ENCODE data around the gene PLEKHJ1.
"Not testable (repeated sequence)": the region's sequence is repeated elsewhere in the genome, so short reads cannot be mapped to it uniquely, and the experiment has no call there.

Gene PLEKHJ1, protein sequence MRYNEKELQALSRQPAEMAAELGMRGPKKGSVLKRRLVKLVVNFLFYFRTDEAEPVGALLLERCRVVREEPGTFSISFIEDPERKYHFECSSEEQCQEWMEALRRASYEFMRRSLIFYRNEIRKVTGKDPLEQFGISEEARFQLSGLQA

DNA sequence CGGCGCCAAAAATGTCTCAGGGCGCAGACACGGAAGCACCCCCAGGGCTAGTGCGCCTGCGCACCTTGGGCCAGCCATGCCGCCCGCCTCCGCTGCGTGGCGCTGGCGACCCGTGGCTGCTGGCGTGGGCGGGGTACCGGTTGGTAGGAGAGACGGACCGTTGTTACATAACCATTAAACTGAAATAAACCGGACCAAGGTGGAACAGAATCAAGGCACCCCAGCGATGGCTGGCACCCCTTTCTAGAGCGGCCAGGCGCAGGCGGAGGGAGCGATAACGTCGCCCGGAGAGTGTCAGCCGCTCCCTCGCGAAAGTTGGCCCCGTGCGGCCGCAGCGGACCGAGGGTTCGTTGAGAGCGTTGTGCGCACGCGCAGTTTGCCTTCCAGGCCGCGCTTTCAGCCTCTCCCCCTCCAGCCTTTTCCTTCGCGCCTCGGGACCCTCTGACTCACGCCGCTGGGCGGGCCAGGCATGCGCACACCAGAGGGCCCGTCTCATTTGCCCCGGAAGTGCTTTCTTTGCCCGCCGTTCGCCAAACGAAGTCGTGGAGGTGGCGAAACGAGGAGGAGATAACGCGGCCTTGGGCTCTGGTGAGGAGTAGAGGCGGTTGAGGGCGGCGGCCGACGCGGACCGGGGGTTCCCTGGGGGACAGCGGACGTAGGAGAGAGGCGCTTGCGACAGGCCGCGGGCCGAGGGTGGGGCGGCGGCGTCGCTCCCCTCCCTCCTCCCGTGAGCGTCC is at the start of gene PLEKHJ1, which contains the start of gene SF3A2:
Gene PLEKHJ1 (minus strand): TSS at position 16 of the 737 bp plus-strand sequence. CDS start 81 bp downstream, outside the sequence.
Gene SF3A2 (plus strand): TSS at position 511 of the 737 bp plus-strand sequence. CDS start 6,595 bp downstream, outside the sequence.
- in situ Hi-C loops (cut with MboI; ENCODE audit: low sequenced_read_pairs): no loop called here

DNA sequence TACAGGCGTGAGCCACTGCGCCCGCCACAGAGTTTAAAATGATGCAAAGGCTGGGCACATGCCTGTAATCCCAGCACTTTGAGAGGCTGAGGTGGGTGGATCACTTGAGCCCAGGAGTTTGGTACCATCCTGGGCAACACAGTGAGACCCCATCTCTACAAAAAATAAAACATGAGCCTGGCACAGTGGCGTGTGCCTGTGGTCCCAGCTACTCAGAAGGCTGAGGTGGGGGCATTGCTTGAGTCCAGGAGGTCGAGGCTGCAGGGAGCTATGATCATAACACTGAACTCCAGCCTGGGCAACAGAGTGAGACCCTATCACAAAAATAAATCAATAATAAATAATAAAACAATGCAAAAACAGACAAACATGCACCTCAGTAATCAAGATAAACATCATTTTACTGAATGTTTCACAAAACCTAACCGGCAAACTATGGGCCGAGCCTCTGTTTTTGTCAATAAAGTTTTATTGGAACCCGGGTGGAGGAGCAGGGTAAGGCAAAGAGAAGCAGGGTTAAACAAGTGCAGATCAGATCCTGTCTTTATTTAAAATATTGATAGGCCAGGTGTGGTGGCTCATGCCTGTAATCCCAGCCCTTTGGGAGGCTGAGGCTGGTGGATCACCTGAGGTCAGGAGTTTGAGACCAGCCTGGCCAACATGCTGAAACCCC is 47.8 kb upstream of the PLEKHJ1 start:
- in situ Hi-C loops (cut with MboI; ENCODE audit: low sequenced_read_pairs): no loop called here

DNA sequence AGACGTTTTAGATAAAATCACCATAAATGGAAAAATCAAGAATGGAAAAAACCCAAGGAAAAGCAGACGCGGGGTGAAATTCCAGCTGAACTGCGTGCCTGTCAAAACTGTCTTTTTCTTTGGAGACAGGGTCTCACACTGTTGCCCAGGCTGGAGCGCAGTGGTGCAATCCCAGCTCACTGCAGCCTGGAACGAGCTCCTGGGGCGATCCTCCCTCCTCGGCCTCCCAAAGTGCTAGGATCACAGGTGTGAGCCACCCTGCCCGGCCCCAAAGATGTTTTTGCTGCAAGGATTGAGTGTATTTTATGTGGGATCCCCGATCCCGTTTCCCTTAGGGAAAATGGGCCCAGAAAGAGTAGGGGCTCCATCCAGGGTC is 46.7 kb upstream of the PLEKHJ1 start:
- in situ Hi-C loops (cut with MboI; ENCODE audit: low sequenced_read_pairs): no loop called here

DNA sequence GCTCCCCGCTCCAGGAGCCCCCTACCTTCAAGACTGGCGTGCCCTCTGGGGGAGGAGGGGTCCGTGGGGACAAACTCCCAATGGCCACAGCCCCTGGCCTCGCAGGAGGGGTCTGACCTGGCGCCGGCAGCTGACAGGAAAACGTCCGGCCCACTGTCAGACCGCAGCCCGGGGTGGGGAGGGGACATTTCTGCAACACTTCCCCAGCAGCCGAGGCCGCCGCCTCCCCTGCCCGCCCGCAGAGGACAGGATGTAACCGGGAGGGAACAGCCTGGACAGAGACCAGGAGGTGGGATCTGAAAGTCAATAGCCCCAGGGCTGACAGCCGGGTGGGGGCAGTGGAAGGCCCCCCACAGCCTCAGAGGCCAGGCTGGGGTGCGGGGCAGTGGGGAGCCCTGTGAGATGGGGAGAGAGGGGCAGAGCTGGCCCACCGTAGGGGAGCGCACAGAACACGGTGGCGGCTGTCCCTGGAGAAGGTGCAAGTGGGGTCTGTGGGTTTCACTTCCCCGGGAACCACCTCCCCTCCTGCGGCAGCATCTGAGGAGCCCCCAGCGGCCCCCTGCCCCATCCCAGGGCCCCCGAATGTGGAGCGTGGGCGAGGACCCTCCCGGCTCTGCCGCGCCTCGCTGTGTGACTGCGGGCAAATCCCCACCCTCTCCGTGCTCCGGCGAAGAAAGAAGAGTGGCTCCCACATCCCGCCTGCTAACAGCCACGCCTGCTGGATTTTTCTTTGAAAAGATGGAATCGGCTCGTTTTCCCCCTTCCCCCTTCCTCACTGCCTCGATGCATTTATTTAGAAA is 46.1 kb upstream of the PLEKHJ1 start, which contains the start of gene PEAK3:
Gene PEAK3 (minus strand): TSS at position 114 of the 800 bp plus-strand sequence. CDS start 1,244 bp downstream, outside the sequence.
- in situ Hi-C loops (cut with MboI; ENCODE audit: low sequenced_read_pairs): no loop called here

DNA sequence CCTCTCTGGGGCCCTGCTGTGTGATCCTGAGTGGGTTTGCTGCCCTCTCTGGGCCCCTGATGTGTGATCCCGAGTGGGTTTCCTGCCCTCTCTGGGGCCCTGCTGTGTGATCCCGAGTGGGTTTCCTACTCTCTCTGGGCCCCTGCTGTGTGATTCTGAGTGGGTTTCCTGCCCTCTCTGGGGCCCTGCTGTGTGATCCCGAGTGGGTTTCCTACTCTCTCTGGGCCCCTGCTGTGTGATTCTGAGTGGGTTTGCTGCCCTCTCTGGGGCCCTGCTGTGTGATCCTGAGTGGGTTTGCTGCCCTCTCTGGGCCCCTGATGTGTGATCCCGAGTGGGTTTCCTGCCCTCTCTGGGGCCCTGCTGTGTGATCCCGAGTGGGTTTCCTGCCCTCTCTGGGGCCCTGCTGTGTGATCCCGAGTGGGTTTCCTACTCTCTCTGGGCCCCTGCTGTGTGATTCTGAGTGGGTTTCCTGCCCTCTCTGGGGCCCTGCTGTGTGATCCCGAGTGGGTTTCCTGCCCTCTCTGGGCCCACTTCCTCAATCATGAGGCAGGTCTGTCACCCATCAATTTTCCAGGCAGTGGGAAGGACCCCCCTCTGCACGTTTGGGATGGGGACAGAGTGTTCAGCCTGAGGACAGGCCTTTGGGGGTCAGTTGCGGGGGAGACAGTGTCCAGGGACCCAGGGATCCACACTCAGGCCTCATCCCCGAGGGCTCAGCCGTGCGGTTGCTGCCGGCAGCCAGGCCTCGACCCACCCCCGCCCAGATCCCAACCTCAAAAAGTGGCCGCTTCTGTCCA is 45.3 kb upstream of the PLEKHJ1 start:
- in situ Hi-C loops (cut with MboI; ENCODE audit: low sequenced_read_pairs): not testable (repeated sequence)

DNA sequence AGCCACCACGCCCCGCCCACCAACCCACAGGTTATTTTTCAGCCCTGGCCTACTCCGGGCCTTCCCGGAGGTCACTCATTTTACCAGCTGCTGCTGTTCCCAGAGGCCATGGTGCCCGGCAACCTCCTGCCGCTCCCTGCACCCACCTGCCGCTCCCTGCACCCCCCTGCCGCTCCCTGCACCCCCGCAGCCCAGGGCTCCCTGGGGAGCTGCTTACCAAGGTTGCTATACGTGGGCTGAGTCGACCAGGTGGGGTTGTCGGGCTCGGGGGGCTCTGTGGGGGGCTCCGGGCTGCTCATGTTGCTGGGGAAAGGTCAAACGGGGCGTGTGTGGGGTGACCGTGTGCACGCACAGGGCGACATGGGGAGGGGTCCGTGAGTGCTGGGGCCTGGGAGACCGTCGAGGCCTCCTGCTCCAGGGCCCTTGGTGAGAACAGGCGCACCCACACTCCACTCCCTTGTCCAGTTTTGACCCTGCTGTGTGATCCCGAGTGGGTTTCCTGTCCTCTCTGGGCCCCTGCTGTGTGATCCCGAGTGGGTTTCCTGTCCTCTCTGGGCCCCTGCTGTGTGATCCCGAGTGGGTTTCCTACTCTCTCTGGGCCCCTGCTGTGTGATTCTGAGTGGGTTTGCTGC is 44.6 kb upstream of the PLEKHJ1 start:
- in situ Hi-C loops (cut with MboI; ENCODE audit: low sequenced_read_pairs): no loop called here

DNA sequence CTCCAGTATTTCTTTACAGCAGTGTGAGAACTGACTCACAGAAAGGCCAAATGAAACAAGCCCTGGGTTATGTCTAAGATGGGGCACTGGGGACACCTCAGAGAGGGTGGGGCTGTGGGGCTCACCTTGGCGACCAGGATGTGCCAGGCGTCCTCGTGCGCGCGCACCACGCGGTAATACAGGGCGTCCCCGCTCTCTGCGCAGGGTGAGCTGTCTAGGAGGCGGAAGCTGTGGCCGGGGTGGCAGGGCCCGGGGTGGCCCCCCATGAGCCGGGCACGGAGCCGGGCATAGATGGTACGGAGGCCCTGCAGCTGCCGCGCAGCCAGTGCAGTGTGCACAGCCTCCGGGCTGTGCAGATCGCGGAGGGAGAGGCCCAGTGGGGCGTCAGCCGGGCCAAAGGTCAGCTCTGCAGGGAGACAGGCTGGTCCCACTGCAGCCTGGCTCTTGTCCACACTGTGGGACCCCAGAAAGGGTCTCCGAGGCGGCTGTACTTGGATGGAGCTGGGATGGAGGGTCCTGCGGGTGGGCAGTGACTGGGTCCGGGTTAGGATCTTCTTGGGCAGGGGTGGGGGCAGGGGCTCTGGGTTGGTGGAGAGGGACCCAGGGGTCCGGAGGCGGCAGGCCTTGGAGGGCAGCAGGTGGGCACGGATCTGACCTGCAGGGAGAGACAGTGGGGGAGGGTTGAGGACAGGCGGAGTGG is 42.5 kb upstream of the PLEKHJ1 start:
- in situ Hi-C loops (cut with MboI; ENCODE audit: low sequenced_read_pairs): no loop called here

DNA sequence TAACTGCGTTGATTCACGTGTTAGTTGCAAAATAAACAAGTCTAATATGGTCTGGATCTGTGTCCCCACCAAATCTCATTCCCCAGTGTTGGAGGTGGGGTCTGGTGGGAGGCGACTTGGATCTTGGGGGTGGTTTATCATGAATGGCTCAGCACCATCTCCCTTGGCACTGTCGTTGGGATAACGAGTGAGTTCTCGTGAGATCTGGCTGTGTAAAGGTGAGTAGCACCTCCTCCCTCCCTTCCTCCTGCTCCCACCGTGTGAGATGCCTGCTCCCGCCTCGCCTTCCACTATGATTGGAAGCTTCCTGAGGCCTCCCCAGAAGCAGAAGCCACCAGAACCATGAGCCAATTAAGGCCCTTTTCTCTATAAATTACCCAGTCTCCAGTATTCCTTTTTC is 41.0 kb upstream of the PLEKHJ1 start:
- in situ Hi-C loops (cut with MboI; ENCODE audit: low sequenced_read_pairs): no loop called here

DNA sequence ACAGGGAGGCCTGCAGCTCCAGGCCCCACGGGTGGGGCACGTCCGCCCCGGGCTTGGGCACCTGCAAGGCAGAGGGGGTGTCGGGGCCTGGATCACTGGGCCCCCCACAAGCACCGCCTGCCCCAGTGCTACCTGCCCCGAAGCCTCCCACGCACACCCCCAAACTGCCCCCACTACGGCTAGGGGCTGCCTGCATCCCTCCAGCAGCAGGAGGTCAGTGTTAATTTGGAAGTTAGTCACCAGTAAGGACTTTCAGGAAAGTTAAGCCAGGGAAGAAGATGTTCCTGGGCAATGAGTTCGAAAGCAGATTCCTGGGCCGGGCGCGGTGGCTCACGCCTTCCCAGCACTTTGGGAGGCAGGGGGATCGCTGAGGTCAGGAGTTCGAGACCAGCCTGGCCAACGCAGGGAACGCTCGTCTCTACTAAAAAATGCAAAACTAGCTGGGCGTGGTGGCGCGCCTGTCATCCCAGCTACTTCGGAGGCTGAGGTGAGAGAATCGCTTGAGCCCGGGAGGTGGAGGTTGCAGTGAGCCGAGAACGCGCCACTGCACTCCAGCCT is 40.4 kb upstream of the PLEKHJ1 start:
- in situ Hi-C loops (cut with MboI; ENCODE audit: low sequenced_read_pairs): no loop called here

DNA sequence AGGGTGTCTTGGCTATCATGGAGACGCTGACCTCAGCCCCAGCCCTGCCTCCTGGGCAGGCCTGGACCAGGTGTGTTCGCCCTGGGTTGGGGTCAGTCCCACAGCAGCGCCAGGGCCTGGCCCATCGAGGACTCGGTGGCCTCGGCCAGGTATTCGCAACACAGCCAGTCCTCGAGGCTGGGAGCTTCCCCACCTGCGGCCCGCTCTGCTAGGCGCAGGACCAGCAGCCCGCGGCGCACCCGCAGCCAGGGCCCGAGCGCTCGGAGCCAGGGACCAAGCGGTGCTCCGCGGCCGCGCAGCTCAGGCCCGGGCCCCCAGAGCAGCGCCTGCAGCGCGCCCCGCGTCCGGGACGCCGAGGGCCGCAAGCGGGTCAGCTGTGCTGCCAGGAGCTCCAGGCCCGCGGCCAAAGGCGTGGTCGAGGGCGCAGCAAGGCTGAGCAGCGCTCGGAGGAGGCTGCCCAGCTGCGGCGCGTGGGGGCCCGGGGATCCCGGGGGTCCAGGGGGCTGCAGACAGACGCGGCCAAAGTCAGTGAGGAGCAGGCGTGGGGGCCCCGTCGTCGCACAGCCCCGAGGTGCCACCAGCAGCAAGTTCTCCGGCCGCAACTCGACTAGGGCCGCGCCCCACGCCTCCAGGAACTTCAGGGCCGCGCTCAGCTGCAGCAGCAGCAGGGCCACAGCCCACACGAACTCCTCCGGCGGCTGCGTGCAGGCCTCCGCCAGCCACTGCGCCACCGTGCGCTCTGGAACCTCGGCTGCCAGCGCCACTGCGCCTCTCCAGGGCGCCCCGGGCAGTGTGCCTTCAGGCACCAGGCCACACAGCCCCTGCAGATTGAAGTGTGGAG is 39.7 kb upstream of the PLEKHJ1 start:
- in situ Hi-C loops (cut with MboI; ENCODE audit: low sequenced_read_pairs): no loop called here

DNA sequence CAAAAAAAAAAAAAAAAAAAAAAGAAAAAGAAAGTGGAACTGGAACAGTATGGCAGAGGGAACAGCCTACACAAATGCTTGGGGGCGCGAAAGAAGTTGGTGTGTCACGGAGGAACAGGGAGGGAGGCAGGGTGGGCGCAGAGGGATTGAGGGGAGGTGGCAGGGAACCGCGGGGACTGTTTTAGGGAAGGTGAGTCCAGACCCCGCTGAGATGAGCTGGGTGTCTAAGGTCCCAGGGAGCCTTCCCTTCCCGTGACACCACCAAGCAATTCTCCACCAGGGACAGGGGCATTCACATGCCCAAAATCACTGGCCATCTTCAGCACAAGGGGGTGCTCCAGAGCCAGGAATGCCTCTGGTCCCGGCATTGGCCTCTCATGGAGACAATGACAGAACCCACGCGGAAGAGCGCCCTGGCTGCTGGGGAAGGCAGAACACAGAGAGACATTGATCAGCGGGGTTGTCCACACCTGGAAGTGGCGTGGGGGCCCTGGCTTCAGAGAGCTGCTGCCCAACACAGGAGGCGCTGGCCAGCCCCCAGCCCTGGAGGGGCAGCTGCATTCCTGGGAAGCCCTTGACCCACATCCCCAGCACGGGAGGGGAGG is 38.9 kb upstream of the PLEKHJ1 start:
- in situ Hi-C loops (cut with MboI; ENCODE audit: low sequenced_read_pairs): no loop called here

DNA sequence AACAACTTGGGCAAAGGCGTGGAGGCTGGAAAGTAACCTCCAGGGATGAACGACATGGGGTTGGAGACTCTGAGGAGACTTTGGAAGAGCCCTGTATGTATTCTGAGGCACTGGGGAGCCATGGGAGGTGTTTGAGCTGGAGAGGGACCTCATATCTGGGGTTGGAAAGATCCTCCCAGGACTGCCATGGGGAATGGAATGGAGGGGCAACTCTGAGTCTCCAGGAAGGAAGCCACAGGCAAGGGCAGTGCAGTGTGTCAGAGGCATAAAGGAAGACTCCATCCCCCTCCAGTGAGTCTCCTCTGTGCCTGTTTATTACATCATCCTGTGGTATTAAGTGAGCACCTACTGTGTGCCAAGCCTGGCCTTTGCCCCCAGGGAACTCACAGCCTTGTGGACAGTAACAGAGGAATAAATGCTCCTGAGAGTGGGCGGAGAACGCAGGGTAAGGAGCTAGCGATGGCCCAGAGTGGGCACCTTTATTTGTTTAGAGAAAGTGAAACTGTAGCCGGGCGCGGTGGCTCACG is 38.1 kb upstream of the PLEKHJ1 start:
- in situ Hi-C loops (cut with MboI; ENCODE audit: low sequenced_read_pairs): no loop called here

DNA sequence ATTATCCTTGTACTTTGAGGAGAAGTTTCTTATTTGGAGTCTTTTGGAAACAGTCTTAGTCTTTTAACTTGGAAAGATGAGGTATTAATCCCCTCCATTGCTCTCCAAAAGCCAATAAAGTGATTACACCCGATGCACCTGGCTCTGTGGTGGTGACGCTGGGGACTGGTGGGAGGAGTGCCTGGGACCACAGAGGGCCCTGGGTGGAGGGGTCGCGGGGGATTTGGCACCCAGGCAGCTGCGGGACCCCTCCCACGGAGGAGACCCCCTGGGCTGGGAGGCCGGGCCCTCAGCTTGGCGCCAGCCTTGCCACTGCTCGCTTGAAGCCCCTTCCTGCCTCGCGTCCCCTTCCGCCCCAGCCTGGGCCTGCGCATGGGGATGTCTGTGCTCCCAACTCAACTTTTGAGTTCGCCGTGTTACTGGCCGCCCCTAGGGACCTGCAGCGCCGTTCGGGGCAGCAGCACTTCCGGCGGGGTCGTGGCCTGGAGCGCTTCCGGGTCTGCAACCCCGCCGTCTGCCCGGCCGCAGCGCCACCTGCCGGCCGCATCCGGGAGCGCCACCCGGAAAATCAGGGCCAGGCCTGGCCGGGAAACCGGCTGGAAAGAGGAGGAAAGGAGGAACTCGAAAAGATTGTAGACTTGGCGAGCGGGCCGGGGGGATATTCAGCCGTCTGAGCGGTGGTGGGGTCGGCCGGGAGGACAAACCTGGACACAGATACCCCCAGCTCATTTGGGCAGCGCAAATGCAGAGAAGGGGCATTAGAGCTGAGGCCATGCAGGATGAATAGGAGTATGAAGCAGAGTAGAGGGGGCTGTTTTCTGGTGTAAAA is 37.4 kb upstream of the PLEKHJ1 start:
- in situ Hi-C loops (cut with MboI; ENCODE audit: low sequenced_read_pairs): no loop called here

DNA sequence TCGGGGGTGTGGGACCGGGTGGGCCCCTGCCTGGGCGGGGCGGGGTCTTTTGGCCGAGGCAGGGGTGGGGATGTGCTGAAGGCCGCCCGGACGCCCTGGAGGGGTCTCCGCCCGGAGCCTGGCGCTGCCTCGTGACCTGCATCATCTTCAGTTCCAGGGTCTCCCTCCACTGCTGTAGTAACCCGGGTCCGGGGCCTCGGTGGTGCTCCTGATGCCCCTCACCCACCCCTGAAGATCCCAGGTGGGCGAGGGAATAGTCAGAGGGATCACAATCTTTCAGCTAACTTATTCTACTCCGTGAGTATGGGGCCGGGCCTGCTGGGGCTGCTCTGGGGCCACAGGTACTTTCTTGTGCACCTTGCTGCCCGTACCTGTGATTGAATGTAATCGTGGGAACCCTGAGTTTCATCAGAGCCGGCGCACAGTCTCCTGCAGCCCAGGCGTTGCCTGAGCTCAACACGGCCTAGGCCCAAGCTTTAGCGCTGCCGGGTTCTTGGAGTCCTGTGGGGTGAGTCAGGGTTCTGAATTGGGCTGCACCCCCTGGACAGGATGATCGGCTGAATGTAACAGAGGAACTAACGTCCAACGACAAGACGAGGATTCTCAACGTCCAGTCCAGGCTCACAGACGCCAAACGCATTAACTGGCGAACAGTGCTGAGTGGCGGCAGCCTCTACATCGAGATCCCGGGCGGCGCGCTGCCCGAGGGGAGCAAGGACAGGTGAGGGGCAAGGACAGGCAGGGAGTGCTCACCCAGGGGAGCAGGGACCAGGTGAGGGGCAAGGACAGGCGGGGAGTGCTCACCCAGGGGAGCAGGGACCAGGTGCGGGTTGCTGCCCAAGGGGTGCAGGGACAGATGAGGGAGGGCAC is 35.3 kb upstream of the PLEKHJ1 start:
- in situ Hi-C loops (cut with MboI; ENCODE audit: low sequenced_read_pairs): no loop called here

DNA sequence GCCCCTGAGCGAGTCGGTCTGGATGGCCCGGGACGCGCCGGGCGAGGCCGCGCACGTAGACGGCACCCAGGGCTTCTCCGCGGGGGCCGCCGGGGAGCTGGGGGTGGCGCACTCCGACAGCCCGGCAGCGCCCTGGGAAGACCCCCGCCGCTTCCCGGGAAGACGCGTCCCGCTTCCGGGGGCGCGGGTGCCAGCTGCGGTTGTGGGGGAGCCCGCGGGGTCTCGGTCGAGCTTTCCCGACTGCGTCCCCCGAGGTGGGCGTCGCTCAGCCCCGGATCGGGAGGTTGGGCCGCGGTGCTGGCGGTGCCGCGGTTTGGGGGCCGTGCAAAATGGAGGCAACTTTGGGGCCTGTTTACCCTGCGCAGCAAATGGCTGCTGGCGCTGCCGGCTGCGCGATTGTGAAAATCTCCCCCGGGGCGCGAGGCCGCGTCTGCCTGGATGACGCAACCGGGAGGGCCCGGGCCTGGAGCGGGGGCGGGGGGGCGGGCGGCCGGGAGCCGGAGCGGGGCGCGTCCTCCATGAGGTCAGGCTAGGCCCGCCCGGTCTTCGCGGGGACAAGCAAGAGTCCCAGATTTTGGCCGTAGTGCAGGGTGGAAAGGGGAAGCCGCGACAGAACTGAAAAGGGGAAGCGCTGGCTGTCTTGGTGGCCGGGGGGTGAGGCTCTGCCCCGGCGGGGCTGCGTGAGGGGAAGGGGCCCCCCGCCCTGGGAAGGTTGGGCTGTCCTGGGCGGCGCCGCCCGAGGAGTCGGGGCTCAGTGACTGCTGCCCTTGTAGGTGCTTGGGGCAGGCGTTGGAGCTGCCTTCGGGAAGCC is 34.5 kb upstream of the PLEKHJ1 start:
- in situ Hi-C loops (cut with MboI; ENCODE audit: low sequenced_read_pairs): no loop called here
